Urinary bladder (tissue), 4 donors: ENCODE measurements around the gene MFAP2. TPM values are rescaled to one million over a fixed set of nuclear protein-coding genes. Genes with fewer than 3 reads are reported as not detected.
"Not testable (repeated sequence)": the region's sequence is repeated elsewhere in the genome, so short reads cannot be mapped to it uniquely, and the experiment has no call there.

Experiments used
- DNase-seq: peaks from one replicate; pipeline ENCODE4 v3.0.0-alpha.2; 2015; ENCODE audit errors: extremely low spot score
- H3K27ac ChIP-seq: one replicate; pipeline ENCODE4 v1.5.1; 2013; ENCODE audit warnings: low read depth, mild to moderate bottlenecking, moderate library complexity
- H3K36me3 ChIP-seq: one replicate; pipeline ENCODE4 v1.6.1; 2013; ENCODE audit warnings: mild to moderate bottlenecking, moderate library complexity; ENCODE audit not compliant: insufficient read depth
- H3K4me1 ChIP-seq: one replicate; pipeline ENCODE4 v1.6.1; 2013; ENCODE audit warnings: mild to moderate bottlenecking, moderate library complexity; ENCODE audit not compliant: insufficient read depth
- H3K4me3 ChIP-seq: one replicate; pipeline ENCODE4 v1.5.1; 2013; ENCODE audit warnings: low read depth, low read length
- WGBS: extraction: QIAGEN DNeasy Blood & Tissue Kit; methylation state at CpG from one replicate; pipeline ENCODE4 v1.1.7; 2013; 5-methylcytosine and 5-hydroxymethylcytosine counted together
- polyA plus RNA-seq: library from polyadenylated mRNA; stranded (reverse); fragments of 200-250 nt; gene quantifications from one replicate; pipeline ENCODE4 v1.2.3, GENCODE V29; 2013
- total RNA-seq: library from RNA; depleted of rRNA; stranded (reverse); fragments of >200 nt; gene quantifications from one replicate; pipeline ENCODE4 v1.2.3, GENCODE V29; 2014
- donor health status: healthy with polysubstance abuse.
- donor health status: healthy.

Gene MFAP2
- total and polyA plus RNA-seq, 2 donors, result 20.3 to 33.3 TPM

DNA sequence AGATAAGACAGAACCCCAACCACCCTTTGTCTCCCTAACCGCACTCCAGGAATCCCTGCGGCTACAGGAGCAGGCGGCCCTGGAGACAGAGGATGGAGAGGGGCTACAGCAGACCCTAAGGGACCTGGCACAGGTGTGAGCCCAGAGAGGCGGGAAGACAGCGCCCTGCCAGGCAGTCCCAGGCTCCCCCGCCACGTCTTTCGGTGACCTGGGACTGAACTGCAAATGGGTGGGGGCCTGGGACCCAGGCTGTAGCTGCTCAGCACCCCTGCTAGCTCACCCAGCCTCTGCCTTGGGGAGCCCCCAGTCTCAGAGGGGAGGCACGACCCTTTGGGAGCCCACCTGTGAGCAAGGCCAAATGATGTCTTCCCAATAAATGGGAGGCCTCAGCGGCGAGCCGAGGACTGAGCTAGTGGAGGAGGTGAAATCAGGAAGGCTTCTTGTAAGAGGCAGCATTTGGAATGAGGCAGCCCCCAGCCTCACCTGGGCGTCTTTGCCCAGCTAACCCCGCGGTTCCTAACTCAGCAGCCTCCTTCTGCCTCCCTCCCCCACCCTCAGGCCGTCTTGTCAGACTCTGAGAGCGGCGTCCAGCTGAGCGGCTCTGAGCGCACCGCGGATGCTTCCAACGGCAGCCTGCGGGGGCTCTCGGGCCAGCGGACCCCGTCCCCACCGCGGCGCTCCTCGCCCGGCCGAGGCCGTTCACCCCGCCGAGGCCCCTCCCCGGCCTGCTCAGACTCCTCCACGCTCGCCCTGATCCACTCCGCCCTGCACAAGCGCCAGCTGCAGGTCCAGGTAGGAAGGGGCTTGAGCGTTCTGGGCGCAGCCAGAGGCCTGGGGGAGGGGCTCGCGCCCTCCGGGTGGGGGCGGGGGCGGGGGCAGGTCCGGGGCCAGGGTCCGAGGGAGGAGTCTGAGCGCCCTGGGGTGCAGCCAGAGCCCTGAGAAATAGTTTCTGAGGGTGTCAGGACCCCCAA, 41.8 kb downstream of the MFAP2 start:
- Histone ChIP-seq H3K4me1 (no peaks in the 10 kb centered on the region), H3K4me3 (no peak overlapping the region), H3K27ac (no peak overlapping the region), H3K36me3 (peaks cover 1% of the 10 kb centered on the region)
- no peak for DNase-seq
- 59% methylated on average over 51 of the region's 51 CpGs for WGBS

DNA sequence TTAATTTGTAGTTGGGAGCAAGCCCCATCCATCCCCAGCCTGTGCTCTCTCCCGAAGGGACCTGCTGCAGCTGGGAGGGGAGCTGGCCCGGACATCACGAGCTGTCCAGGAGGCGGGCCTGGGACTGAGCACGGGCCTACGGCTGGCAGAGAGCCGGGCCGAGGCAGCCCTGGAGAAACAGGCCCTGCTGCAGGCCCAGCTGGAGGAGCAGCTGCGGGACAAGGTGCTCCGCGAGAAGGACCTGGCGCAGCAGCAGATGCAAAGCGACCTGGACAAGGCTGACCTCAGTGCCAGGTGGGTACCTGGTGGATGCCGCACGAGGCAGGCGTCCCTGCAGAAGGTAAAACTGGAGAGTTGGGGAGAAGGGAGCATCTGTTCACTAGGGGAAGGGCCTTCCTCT, 43.8 kb downstream of the MFAP2 start:
- H3K36me3 ChIP-seq, H3K4me3 ChIP-seq, H3K4me1 ChIP-seq, H3K27ac ChIP-seq, DNase-seq: not testable (repeated sequence)
- WGBS, result 90% methylated on average over 16 of the region's 16 CpGs

DNA sequence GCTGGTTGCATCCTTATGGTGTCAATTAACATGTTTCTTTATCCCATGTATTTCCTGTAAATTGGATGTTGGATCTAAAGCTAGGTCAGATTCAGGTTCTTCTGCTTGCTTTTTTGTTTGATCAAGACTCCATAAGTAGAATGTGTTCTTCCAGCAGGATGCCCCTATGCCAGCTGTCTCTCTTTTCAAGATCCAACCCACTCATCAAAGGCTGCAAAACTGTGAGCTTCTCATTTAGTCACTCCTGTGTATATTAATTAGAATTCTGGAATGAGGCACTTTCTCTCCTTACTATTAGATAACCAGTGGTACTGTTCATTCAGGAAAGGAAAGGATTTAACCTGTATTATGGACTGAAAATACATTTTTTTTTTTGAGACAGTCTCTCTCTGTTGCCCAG, 46.5 kb downstream of the MFAP2 start:
- not testable (repeated sequence) for DNase-seq, H3K4me3 ChIP-seq, H3K36me3 ChIP-seq, H3K4me1 ChIP-seq, H3K27ac ChIP-seq

GRCh38 chr1:16931206-16931934, 49.0 kb downstream of the MFAP2 start:
- H3K4me3 ChIP-seq, H3K4me1 ChIP-seq, DNase-seq, H3K36me3 ChIP-seq, H3K27ac ChIP-seq: not testable (repeated sequence)
- 87% methylated on average over 18 of the region's 18 CpGs for WGBS

GRCh38 chr1:16929146-16930041, 51.0 kb downstream of the MFAP2 start:
- H3K36me3 ChIP-seq, H3K27ac ChIP-seq, DNase-seq, H3K4me3 ChIP-seq, H3K4me1 ChIP-seq: not testable (repeated sequence)
- WGBS, result 82% methylated on average over 24 of the region's 24 CpGs

- DNase-seq, result no peak
- no peak overlapping the region for H3K27ac ChIP-seq
- WGBS, result 87% methylated on average over 13 of the region's 13 CpGs
- H3K36me3 ChIP-seq, result no peaks in the 10 kb centered on the region
- no peak overlapping the region for H3K4me3 ChIP-seq
- no peaks in the 10 kb centered on the region for H3K4me1 ChIP-seq
Observed at GRCh38 chr1:16927711-16928485, 52.5 kb downstream of the MFAP2 start.

GRCh38 chr1:16927256-16927655, 53.2 kb downstream of the MFAP2 start:
- no peak overlapping the region for H3K27ac ChIP-seq
- DNase-seq, result no peak
- H3K4me1 ChIP-seq, result no peaks in the 10 kb centered on the region
- no peak overlapping the region for H3K4me3 ChIP-seq
- 90% methylated on average over 14 of the region's 14 CpGs for WGBS
- H3K36me3 ChIP-seq, result no peaks in the 10 kb centered on the region

GRCh38 chr1:16926491-16927073, 53.8 kb downstream of the MFAP2 start:
- no peak overlapping the region for H3K4me3 ChIP-seq
- WGBS, result 63% methylated on average over 10 of the region's 10 CpGs
- no peaks in the 10 kb centered on the region for H3K4me1 ChIP-seq
- peak; percentile 69 for DNase-seq
- no peaks in the 10 kb centered on the region for H3K36me3 ChIP-seq
- no peak overlapping the region for H3K27ac ChIP-seq

DNA sequence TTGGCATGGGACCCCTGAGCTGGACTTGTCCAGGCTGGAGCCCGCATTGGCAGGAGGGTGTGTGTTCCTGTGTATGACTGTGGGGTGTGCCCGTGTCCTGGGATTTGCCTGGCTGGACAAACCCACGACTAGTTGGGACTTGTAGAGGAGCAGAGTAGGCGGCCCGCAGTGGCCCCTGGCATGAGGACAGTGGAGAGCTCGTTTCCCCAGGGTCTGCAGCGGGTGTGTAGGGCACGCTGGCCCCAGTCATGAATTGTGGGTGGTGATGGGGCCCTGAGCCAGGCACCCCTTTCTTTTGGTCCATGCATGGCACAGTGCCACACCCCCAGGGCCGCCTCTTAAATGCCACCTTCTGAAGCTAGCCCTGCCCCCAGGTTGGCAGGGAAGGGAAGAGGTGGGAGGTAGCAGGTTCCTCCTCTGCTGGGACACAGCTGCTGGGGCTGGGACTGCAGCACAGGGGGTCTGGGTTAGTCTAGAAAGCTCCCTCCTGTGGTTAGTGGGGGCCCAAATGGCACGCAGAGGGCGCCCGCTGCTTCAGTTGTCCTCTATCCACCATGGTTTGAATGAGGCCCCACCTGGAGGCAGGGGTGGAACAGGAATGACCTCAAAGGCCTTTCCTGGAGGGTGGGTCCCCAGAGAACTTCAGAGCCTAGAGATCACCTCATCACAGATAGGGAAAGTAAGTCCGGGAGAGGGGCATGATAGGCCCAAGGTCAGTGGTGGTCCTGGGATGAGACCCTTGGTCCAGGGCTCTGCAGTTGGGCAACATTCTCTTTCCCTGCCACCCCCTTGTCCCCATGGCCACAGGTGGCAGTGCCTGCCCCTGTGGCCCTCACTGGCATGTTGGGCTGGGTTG, 54.6 kb downstream of the MFAP2 start:
- DNase-seq, result peak; percentile 66
- Histone ChIP-seq H3K27ac (no peak overlapping the region), H3K36me3 (no peaks in the 10 kb centered on the region), H3K4me1 (no peaks in the 10 kb centered on the region), H3K4me3 (no peak overlapping the region)
- WGBS, result 88% methylated on average over 13 of the region's 13 CpGs

- DNase-seq, result no peak
- WGBS, result 86% methylated on average over 13 of the region's 13 CpGs
- H3K4me1 ChIP-seq, result no peaks in the 10 kb centered on the region
- no peaks in the 10 kb centered on the region for H3K36me3 ChIP-seq
- H3K27ac ChIP-seq, result no peak overlapping the region
- H3K4me3 ChIP-seq, result no peak overlapping the region
Observed at GRCh38 chr1:16924919-16925477, 55.4 kb downstream of the MFAP2 start.
